Transverse colon (tissue), 4 donors: ENCODE data around the gene BABAM1.

Experiments used
- EP300 ChIP-seq: sonication (generic); formaldehyde crosslinking; IDR thresholded peaks from one replicate; pipeline ENCODE4 v1.6.1; 2017; ENCODE audit warnings: antibody characterized with exemption, low read depth
- POLR2A ChIP-seq: fragments of 450-650 bp; IDR thresholded peaks from one replicate; pipeline ENCODE4 v1.6.1; 2016; ENCODE audit warnings: antibody characterized with exemption, mild to moderate bottlenecking, moderate library complexity
- POLR2AphosphoS5 ChIP-seq, 3 donors: sonication (generic); formaldehyde crosslinking; IDR thresholded peaks; one replicate each; pipeline ENCODE4 v1.6.1; 2016; ENCODE audit warnings: antibody characterized with exemption in 3 of 3
- TF ChIP-seq, protein P1 (sequence below), 5 experiments: fragments of 200-600 bp in 3 of 5; fragments of 450-650 bp in 2 of 5; sonication (generic) in 3 of 5; IDR thresholded peaks; 1 replicate in 2 of 5; 2 replicates in 3 of 5; pipeline ENCODE4 v1.5.1; 2016 to 2017; ENCODE audit warnings: antibody characterized with exemption in 5 of 5, inconsistent platforms in 3 of 5, mild to moderate bottlenecking in 2 of 5, moderate library complexity in 1 of 5

GRCh38 chr19:17256130-17256529, 11.1 kb upstream of the BABAM1 start:
- TF ChIP-seq, protein P1, sequence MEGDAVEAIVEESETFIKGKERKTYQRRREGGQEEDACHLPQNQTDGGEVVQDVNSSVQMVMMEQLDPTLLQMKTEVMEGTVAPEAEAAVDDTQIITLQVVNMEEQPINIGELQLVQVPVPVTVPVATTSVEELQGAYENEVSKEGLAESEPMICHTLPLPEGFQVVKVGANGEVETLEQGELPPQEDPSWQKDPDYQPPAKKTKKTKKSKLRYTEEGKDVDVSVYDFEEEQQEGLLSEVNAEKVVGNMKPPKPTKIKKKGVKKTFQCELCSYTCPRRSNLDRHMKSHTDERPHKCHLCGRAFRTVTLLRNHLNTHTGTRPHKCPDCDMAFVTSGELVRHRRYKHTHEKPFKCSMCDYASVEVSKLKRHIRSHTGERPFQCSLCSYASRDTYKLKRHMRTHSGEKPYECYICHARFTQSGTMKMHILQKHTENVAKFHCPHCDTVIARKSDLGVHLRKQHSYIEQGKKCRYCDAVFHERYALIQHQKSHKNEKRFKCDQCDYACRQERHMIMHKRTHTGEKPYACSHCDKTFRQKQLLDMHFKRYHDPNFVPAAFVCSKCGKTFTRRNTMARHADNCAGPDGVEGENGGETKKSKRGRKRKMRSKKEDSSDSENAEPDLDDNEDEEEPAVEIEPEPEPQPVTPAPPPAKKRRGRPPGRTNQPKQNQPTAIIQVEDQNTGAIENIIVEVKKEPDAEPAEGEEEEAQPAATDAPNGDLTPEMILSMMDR (IDR thresholded peaks at IDR 0.05): no peak
- no peak for TF ChIP-seq POLR2A
- no peak for TF ChIP-seq POLR2AphosphoS5 (IDR thresholded peaks at IDR 0.05)
- TF ChIP-seq EP300: no peak
